PC-9 (cell line): ENCODE data around the gene TMEM263.

Experiments used
- EZH2 ChIP-seq: fragments of 200-600 bp; sonication (generic); IDR thresholded peaks from 2 replicates; pipeline ENCODE4 v1.8.0; 2017; ENCODE audit warnings: antibody characterized with exemption, low read depth
- TF ChIP-seq, protein P1 (sequence below): fragments of 200-600 bp; sonication (generic); conservative IDR thresholded peaks from 2 replicates; pipeline ENCODE4 v1.6.1; 2017; ENCODE audit warnings: mixed run types, antibody characterized with exemption, mild to moderate bottlenecking, moderate library complexity

- TF ChIP-seq, protein P1, sequence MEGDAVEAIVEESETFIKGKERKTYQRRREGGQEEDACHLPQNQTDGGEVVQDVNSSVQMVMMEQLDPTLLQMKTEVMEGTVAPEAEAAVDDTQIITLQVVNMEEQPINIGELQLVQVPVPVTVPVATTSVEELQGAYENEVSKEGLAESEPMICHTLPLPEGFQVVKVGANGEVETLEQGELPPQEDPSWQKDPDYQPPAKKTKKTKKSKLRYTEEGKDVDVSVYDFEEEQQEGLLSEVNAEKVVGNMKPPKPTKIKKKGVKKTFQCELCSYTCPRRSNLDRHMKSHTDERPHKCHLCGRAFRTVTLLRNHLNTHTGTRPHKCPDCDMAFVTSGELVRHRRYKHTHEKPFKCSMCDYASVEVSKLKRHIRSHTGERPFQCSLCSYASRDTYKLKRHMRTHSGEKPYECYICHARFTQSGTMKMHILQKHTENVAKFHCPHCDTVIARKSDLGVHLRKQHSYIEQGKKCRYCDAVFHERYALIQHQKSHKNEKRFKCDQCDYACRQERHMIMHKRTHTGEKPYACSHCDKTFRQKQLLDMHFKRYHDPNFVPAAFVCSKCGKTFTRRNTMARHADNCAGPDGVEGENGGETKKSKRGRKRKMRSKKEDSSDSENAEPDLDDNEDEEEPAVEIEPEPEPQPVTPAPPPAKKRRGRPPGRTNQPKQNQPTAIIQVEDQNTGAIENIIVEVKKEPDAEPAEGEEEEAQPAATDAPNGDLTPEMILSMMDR: no peak
- TF ChIP-seq EZH2: no peak
Observed at GRCh38 chr12:106910202-106910601, 45.5 kb upstream of the TMEM263 start.
